CD14-positive monocyte (primary cell): ENCODE data around the gene C2orf81. TPM values are rescaled to one million over a fixed set of nuclear protein-coding genes. Genes with fewer than 3 reads are reported as not detected.

Source experiments
- DNase-seq, 3 donors: peaks; one replicate each; pipeline ENCODE4 v3.0.0-alpha.2; 2011 to 2022
- H2AFZ ChIP-seq: 2 replicates; pipeline ENCODE4 v1.6.0; 2012; ENCODE audit warnings: mild to moderate bottlenecking, low read depth, low read length, inconsistent platforms; ENCODE audit not compliant: insufficient read depth, poor library complexity, severe bottlenecking
- H3K27ac ChIP-seq, 2 donors: 1 replicate in 1 of 2; 2 replicates in 1 of 2; pipeline ENCODE4 v1.5.1; 2012 to 2013; ENCODE audit warnings: low read length in 2 of 2, control low read depth in 1 of 2, inconsistent platforms in 1 of 2, low read depth in 1 of 2, mild to moderate bottlenecking in 1 of 2
- H3K27me3 ChIP-seq, 2 donors: one replicate each; pipeline versions ENCODE4 v1.6.0 to v1.6.1; 2011 to 2013; ENCODE audit warnings: low read length in 2 of 2; ENCODE audit not compliant: control insufficient read depth in 2 of 2, insufficient read depth in 2 of 2
- H3K36me3 ChIP-seq, 2 donors: replicated peaks in 1 of 2; 1 replicate in 1 of 2; 2 replicates in 1 of 2; pipeline versions ENCODE4 v1.5.1 to v1.6.1; 2012 to 2013; ENCODE audit warnings: low read length in 2 of 2, control low read depth in 1 of 2, inconsistent platforms in 1 of 2, mild to moderate bottlenecking in 1 of 2; ENCODE audit not compliant: insufficient read depth in 2 of 2, control insufficient read depth in 1 of 2
- H3K4me1 ChIP-seq, 2 donors: 1 replicate in 1 of 2; 2 replicates in 1 of 2; pipeline versions ENCODE4 v1.5.1 to v1.6.1; 2012 to 2013; ENCODE audit warnings: low read length in 2 of 2, control low read depth in 1 of 2, inconsistent platforms in 1 of 2, mild to moderate bottlenecking in 1 of 2, moderate library complexity in 1 of 2; ENCODE audit not compliant: insufficient read depth in 2 of 2, control insufficient read depth in 1 of 2
- H3K4me2 ChIP-seq: replicated peaks from 2 replicates; pipeline ENCODE3; 2012; ENCODE audit warnings: low read length, moderate library complexity, mild to moderate bottlenecking; ENCODE audit not compliant: poor library complexity, severe bottlenecking; ENCODE audit errors: extremely low read depth
- H3K4me3 ChIP-seq, 3 experiments: fragments of 200-600 bp in 1 of 3; sonication (generic) in 1 of 3; replicated peaks in 1 of 3; 1 replicate in 2 of 3; 2 replicates in 1 of 3; pipeline ENCODE4 v1.5.1; 2011 to 2013; ENCODE audit warnings: low read length in 3 of 3, mild to moderate bottlenecking in 3 of 3, control low read depth in 2 of 3, low read depth in 2 of 3, inconsistent platforms in 1 of 3, moderate library complexity in 1 of 3
- H3K79me2 ChIP-seq: 2 replicates; pipeline ENCODE4 v1.6.0; 2012; ENCODE audit warnings: mild to moderate bottlenecking, control low read depth, inconsistent platforms, low read length, moderate library complexity; ENCODE audit not compliant: insufficient read depth
- H3K9ac ChIP-seq: 2 replicates; pipeline ENCODE4 v1.6.0; 2017; ENCODE audit warnings: low read length, mild to moderate bottlenecking; ENCODE audit not compliant: insufficient read depth, poor library complexity, severe bottlenecking
- H3K9me3 ChIP-seq, 2 donors: replicated peaks in 1 of 2; 1 replicate in 1 of 2; 2 replicates in 1 of 2; pipeline versions ENCODE4 v1.5.1 to v1.6.1; 2012 to 2013; ENCODE audit warnings: low read length in 2 of 2, control low read depth in 1 of 2; ENCODE audit not compliant: control insufficient read depth in 1 of 2, insufficient read depth in 1 of 2
- H4K20me1 ChIP-seq: 2 replicates; pipeline ENCODE4 v1.6.0; 2012; ENCODE audit warnings: mild to moderate bottlenecking, low read length, control low read depth, moderate library complexity; ENCODE audit not compliant: insufficient read depth
- H3K27ac Mint-ChIP-seq, 7 donors: one replicate each; pipeline ENCODE4 v1.8.0; 2020; ENCODE audit warnings: mild to moderate bottlenecking in 7 of 7, mixed read lengths in 7 of 7, moderate library complexity in 6 of 7, inconsistent platforms in 2 of 7
- H3K27me3 Mint-ChIP-seq, 3 donors: one replicate each; pipeline ENCODE4 v1.8.0; 2021 to 2022; ENCODE audit warnings: low read depth in 3 of 3, mild to moderate bottlenecking in 3 of 3, mixed read lengths in 3 of 3, moderate library complexity in 3 of 3, inconsistent platforms in 1 of 3
- H3K36me3 Mint-ChIP-seq, 2 donors: one replicate each; pipeline ENCODE4 v1.8.0; 2020; ENCODE audit warnings: mixed read lengths in 2 of 2, inconsistent platforms in 1 of 2, mild to moderate bottlenecking in 1 of 2
- H3K4me1 Mint-ChIP-seq: one replicate; pipeline ENCODE4 v1.8.0; 2020; ENCODE audit warnings: mild to moderate bottlenecking, mixed read lengths
- H3K4me3 Mint-ChIP-seq, 2 donors: one replicate each; pipeline ENCODE4 v1.8.0; 2020; ENCODE audit warnings: mild to moderate bottlenecking in 2 of 2, mixed read lengths in 2 of 2, moderate library complexity in 1 of 2
- H3K9me3 Mint-ChIP-seq, 7 donors: one replicate each; pipeline ENCODE4 v1.8.0; 2020 to 2022; ENCODE audit warnings: mixed read lengths in 7 of 7, mild to moderate bottlenecking in 6 of 7, moderate library complexity in 6 of 7, inconsistent platforms in 2 of 7
- CTCF ChIP-seq: fragments of 200-600 bp; IDR thresholded peaks from one replicate; pipeline ENCODE4 v1.8.0; 2022; ENCODE audit warnings: antibody characterized with exemption, mild to moderate bottlenecking
- WGBS: methylation state at CpG from one replicate; pipeline ENCODE4 v1.1.5; 2013; ENCODE audit warnings: missing lambda C conversion rate; ENCODE audit not compliant: insufficient coverage; 5-methylcytosine and 5-hydroxymethylcytosine counted together
- intact Hi-C, 2 donors: fragments of 100-400 bp; cut with micrococcal nuclease; formaldehyde crosslinking; loops; one replicate each; pipeline versions ENCODE4 v1.15.0 to v1.15.1; 2023
- polyA plus RNA-seq, 3 donors: library from polyadenylated mRNA; depleted of rRNA in 1 of 3; unstranded in 2 of 3; stranded (reverse) in 1 of 3; fragments of 300-500 nt in 2 of 3; fragments of >200 nt in 1 of 3; fragmentation: Illumina TruSeq in 2 of 3; gene quantifications; 1 replicate in 2 of 3; 2 replicates in 1 of 3; pipeline ENCODE4 v1.2.3, GENCODE V29; 2012 to 2021

Gene C2orf81
- polyA plus RNA-seq, 3 donors: 0.49 to 1.7 (median 1.2) TPM

- H3K27ac ChIP-seq: no peak overlapping the region
- Mint-ChIP-seq H3K4me1 (peaks cover 3% of the 10 kb centered on the region), H3K27ac (no peak overlapping the region), H3K9me3 (no peaks in the 10 kb centered on the region), H3K4me3 (no peak overlapping the region), H3K36me3 (no peaks in the 10 kb centered on the region), H3K27me3 (peaks cover 9 to 20% (median 19%) of the 10 kb centered on the region in 3 donors)
- no peak overlapping the region for H3K9ac ChIP-seq
- H3K4me3 ChIP-seq: no peak overlapping the region
- no peaks in the 10 kb centered on the region for H3K79me2 ChIP-seq
- no peak for DNase-seq
- TF ChIP-seq CTCF: no peak
- no peaks in the 10 kb centered on the region for H3K36me3 ChIP-seq
- intact Hi-C loops: no loop called here
- H3K9me3 ChIP-seq: no peaks in the 10 kb centered on the region
- WGBS: 100% methylated on average over 1 of the region's 2 CpGs
- H4K20me1 ChIP-seq: no peaks in the 10 kb centered on the region
- H3K4me1 ChIP-seq: peaks cover 3 to 4% of the 10 kb centered on the region in 2 donors
- peaks cover 9 to 14% of the 10 kb centered on the region in 2 donors for H3K27me3 ChIP-seq
- H2AFZ ChIP-seq: no peak overlapping the region
- H3K4me2 ChIP-seq: no peak overlapping the region
Measured at GRCh38 chr2:74448771-74449170, 27.4 kb upstream of the C2orf81 start.

DNA sequence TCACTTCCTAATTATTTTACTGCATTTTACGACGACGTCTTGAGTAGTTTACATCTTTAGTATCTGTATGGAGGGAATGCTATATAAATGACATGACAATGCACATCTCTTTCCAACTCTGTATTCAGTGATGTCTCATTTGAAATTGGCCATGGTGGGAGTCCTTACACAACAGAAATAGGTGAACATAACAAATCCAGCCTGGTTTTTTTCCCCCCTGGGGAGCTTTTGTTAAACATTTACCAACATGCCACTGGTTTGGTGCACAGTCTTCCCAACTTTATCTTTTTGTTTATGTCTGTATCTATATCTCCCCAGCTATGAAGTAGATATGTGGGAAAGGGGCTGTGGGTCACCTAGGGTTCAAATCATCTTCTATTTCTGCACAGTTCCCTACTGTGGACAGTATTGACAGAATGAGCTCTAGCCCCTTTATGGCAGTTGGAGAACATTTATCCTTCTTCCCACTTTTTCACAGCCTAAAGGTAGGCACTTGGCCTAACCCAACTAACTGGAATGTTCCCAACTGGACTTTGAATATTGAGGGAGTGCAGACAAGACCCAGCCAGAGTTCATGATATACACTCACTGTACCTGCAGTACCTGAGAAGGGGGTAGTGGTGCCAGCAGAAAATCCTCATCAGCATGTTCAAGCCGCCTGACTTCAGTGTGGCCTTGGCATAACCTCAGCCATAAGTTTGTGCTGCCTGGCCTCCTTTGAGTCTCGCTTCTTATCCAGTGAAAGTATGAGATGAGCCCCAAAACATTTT is 26.0 kb upstream of the C2orf81 start:
- 100% methylated on average over 1 of the region's 5 CpGs for WGBS
- Histone ChIP-seq H3K9ac (no peak overlapping the region), H2AFZ (no peak overlapping the region), H3K4me2 (no peak overlapping the region), H3K9me3 (peaks cover 0 to 3% of the 10 kb centered on the region in 2 donors), H3K36me3 (no peaks in the 10 kb centered on the region), H3K27ac (no peak overlapping the region), H3K4me3 (no peak overlapping the region), H3K4me1 (peaks cover 4 to 5% of the 10 kb centered on the region in 2 donors), H4K20me1 (no peaks in the 10 kb centered on the region), H3K27me3 (peaks cover 14 to 24% of the 10 kb centered on the region in 2 donors), H3K79me2 (no peaks in the 10 kb centered on the region)
- Mint-ChIP-seq H3K27me3 (peaks cover 18 to 31% (median 27%) of the 10 kb centered on the region in 3 donors), H3K4me1 (peaks cover 3% of the 10 kb centered on the region), H3K9me3 (peaks cover 0 to 4% (median 0%) of the 10 kb centered on the region in 7 donors), H3K36me3 (no peaks in the 10 kb centered on the region), H3K4me3 (no peak overlapping the region), H3K27ac (no peak overlapping the region)
- no peak for DNase-seq
- TF ChIP-seq CTCF: no peak
- intact Hi-C loops: no loop called here
